GM12878 (cell line): ENCODE measurements around the gene MSLN. TPM values are rescaled to one million over a fixed set of nuclear protein-coding genes. Genes with fewer than 3 reads are reported as not detected.

ENCODE experiments used
- ATAC-seq: fragments of 200-7000 bp; cut with Tn5 transposase; 3 replicates; pipeline ENCODE4 v1.9.1; 2020; ENCODE audit warnings: mild to moderate bottlenecking, moderate library complexity
- BruUV-seq: library from RNA; stranded (reverse); fragments of 400-500 nt; replicated peaks from 2 replicates; lab custom pipeline; 2021; lab: Mats Ljungman, UMichigan
- CTCF ChIA-PET: fragments of 300-600 bp; sonication (Branson Sonifier 250); formaldehyde crosslinking; extraction: SDS; loops from one replicate; lab custom pipeline; 2021; ENCODE audit warnings: inconsistent platforms; lab: Yijun Ruan, JAX
- POLR2A ChIA-PET: fragments of 350-600 bp; formaldehyde crosslinking; extraction: SDS; loops from one replicate; lab custom pipeline; 2021; ENCODE audit warnings: inconsistent platforms; lab: Charles Lee
- RAD21 ChIA-PET: fragments of 300-600 bp; sonication (Branson Sonifier 250); formaldehyde crosslinking; loops from one replicate; lab custom pipeline; 2023; ENCODE audit warnings: antibody characterized with exemption; ENCODE audit not compliant: unreplicated experiment; lab: Charles Lee
- SMC1A ChIA-PET: fragments of 300-600 bp; sonication (Branson Sonifier 250); formaldehyde crosslinking; loops from one replicate; lab custom pipeline; 2023; ENCODE audit not compliant: unreplicated experiment, uncharacterized antibody; lab: Charles Lee
- DNase-seq: peaks from one replicate; pipeline ENCODE4 v3.0.0-alpha.2; 2011; ENCODE audit warnings: low read depth, low spot score
- FAIRE-seq: peaks from 3 replicates; lab custom pipeline; 2011; peaks lifted over from hg19 to GRCh38; lab: Jason Lieb, UNC
- H2AFZ ChIP-seq: 2 replicates; pipeline ENCODE4 v1.6.0; 2011; ENCODE audit warnings: low read depth, low read length, control low read depth; ENCODE audit not compliant: control insufficient read depth
- H3K27ac ChIP-seq: 2 replicates; pipeline ENCODE4 v1.5.1; 2011; ENCODE audit warnings: control low read depth; ENCODE audit not compliant: control insufficient read depth, insufficient read depth
- H3K27me3 ChIP-seq, 2 experiments: replicated peaks in 1 of 2; 2 replicates each; pipeline versions ENCODE4 v1.6.0 to v1.6.1; 2011; ENCODE audit warnings: low read length in 1 of 2; ENCODE audit not compliant: control insufficient read depth in 2 of 2, insufficient read depth in 2 of 2
- H3K36me3 ChIP-seq, 2 experiments: 2 replicates each; pipeline ENCODE4 v1.5.1; 2011; ENCODE audit warnings: low read length in 1 of 2; ENCODE audit not compliant: control insufficient read depth in 2 of 2, insufficient read depth in 2 of 2
- H3K4me1 ChIP-seq: 2 replicates; pipeline ENCODE4 v1.6.1; 2011; ENCODE audit warnings: mild to moderate bottlenecking, low read length, moderate library complexity, mixed read lengths; ENCODE audit not compliant: control insufficient read depth, insufficient read depth
- H3K4me2 ChIP-seq: 2 replicates; pipeline ENCODE4 v1.6.0; 2011; ENCODE audit warnings: control low read depth; ENCODE audit not compliant: control insufficient read depth, insufficient read depth
- H3K4me3 ChIP-seq: fragments of 200-600 bp; sonication (generic); 2 replicates; pipeline ENCODE4 v1.5.1; 2016
- H3K79me2 ChIP-seq: 2 replicates; pipeline ENCODE4 v1.6.0; 2011; ENCODE audit warnings: low read length; ENCODE audit not compliant: control insufficient read depth, insufficient read depth
- H3K9ac ChIP-seq: 2 replicates; pipeline ENCODE4 v1.8.0; 2011; ENCODE audit warnings: low read length, control low read depth, mixed read lengths; ENCODE audit not compliant: control insufficient read depth, insufficient read depth
- H3K9me3 ChIP-seq: replicated peaks from 3 replicates; pipeline ENCODE4 v1.5.1; 2011; ENCODE audit warnings: mild to moderate bottlenecking, low read length; ENCODE audit not compliant: control insufficient read depth, insufficient read depth
- H4K20me1 ChIP-seq: 2 replicates; pipeline ENCODE4 v1.6.0; 2011; ENCODE audit not compliant: control insufficient read depth, insufficient read depth
- EP300 ChIP-seq, 2 experiments: fragments of 150-350 bp in 1 of 2; IDR thresholded peaks; 2 replicates each; pipeline ENCODE4 v1.6.1; 2011 to 2012; ENCODE audit warnings: low read depth in 2 of 2, low read length in 2 of 2, borderline replicate concordance in 1 of 2, improper control_type of control experiment in 1 of 2, inconsistent platforms in 1 of 2; ENCODE audit not compliant: control insufficient read depth in 1 of 2
- FOS ChIP-seq: IDR thresholded peaks from 3 replicates; pipeline ENCODE4 v1.6.1; 2011; ENCODE audit warnings: borderline replicate concordance; ENCODE audit not compliant: insufficient read length; ENCODE audit errors: extremely low read depth
- MAX ChIP-seq: IDR thresholded peaks from 2 replicates; pipeline ENCODE4 v1.6.1; 2012; ENCODE audit warnings: low read depth, low read length, improper control_type of control experiment
- NFYB ChIP-seq: IDR thresholded peaks from 2 replicates; pipeline ENCODE4 v1.6.1; 2011; ENCODE audit warnings: low read depth, mild to moderate bottlenecking, low read length, improper control_type of control experiment, moderate library complexity; ENCODE audit not compliant: insufficient read depth
- NR2F1 ChIP-seq: fragments of 450-650 bp; conservative IDR thresholded peaks from 2 replicates; pipeline ENCODE4 v1.6.1; 2017; ENCODE audit warnings: mild to moderate bottlenecking
- REST ChIP-seq: IDR thresholded peaks from 2 replicates; pipeline ENCODE4 v1.6.1; 2012; ENCODE audit warnings: mild to moderate bottlenecking, low read depth, low read length
- SKIL ChIP-seq: fragments of 450-650 bp; IDR thresholded peaks from 2 replicates; pipeline ENCODE4 v1.6.1; 2017; ENCODE audit warnings: mild to moderate bottlenecking, low read depth, inconsistent platforms; ENCODE audit not compliant: poor library complexity, severe bottlenecking
- TBL1XR1 ChIP-seq: IDR thresholded peaks from 2 replicates; pipeline ENCODE4 v1.6.1; 2012; ENCODE audit warnings: low read depth, low read length, improper control_type of control experiment
- ZNF217 ChIP-seq: fragments of 450-650 bp; IDR thresholded peaks from 2 replicates; pipeline ENCODE4 v1.6.1; 2017; ENCODE audit warnings: antibody characterized with exemption, mild to moderate bottlenecking
- ZNF24 ChIP-seq: fragments of 450-650 bp; IDR thresholded peaks from 2 replicates; pipeline ENCODE4 v1.6.1; 2017; ENCODE audit warnings: antibody characterized with exemption, mild to moderate bottlenecking
- WGBS: methylation state at CpG from one replicate; pipeline ENCODE4 v1.1.6; 2016; ENCODE audit warnings: low lambda C conversion rate; ENCODE audit not compliant: insufficient replicate concordance, insufficient coverage; ENCODE audit errors: missing lambda C conversion rate; 5-methylcytosine and 5-hydroxymethylcytosine counted together
- in situ Hi-C: fragments of 300-500 bp; cut with MboI; formaldehyde crosslinking; loops from 9 replicates; pipeline ENCODE4 v1.14.3; 2018; ENCODE audit warnings: mixed read lengths
- intact Hi-C: fragments of 100-400 bp; cut with micrococcal nuclease; formaldehyde crosslinking; loops from one replicate; pipeline ENCODE4 v1.14.2; 2022; ENCODE audit not compliant: unreplicated experiment
- polyA plus RNA-seq, 11 experiments: library from polyadenylated mRNA; depleted of rRNA in 4 of 11; unstranded in 6 of 11; stranded (reverse) in 5 of 11; fragments of >200 nt; fragmentation: Nextera tagmentation in 4 of 11; fragmentation: Illumina TruSeq in 1 of 11; extraction: Ambion mirVana in 4 of 11; extraction: Trizol in 1 of 11; gene quantifications; 1 replicate in 1 of 11; 2 replicates in 10 of 11; pipeline versions ENCODE4 v1.2.1 to v1.2.3, GENCODE V29; 2011 to 2016; ENCODE audit warnings: inconsistent platforms in 2 of 11, missing spikeins in 2 of 11, low read depth in 1 of 11
- total RNA-seq, 4 experiments: library from RNA; depleted of rRNA in 3 of 4; stranded (reverse); fragments of >200 nt in 3 of 4; fragmentation: Illumina TruSeq in 1 of 4; extraction: Trizol in 1 of 4; gene quantifications; 2 replicates each; pipeline versions ENCODE4 v1.2.1 to v1.2.3, GENCODE V29; 2013 to 2021

MSLN gene
- total and polyA plus RNA-seq, 10 of the 15 experiments (the other 5 are each of a cell fraction or from before 2014, with no cell fraction given): 0.08 TPM; not detected in 9

- Histone ChIP-seq H3K9ac (no peak overlapping the region), H3K27me3 (no peaks in the 10 kb centered on the region), H3K4me2 (peak overlapping the region; percentile 79; the same call in 1 of the 2 replicates), H2AFZ (no peak overlapping the region), H3K36me3 (no peaks in the 10 kb centered on the region; a peak in 2 of 4 replicates), H3K27ac (no peak overlapping the region), H4K20me1 (no peaks in the 10 kb centered on the region), H3K9me3 (no peaks in the 10 kb centered on the region), H3K79me2 (no peaks in the 10 kb centered on the region; the same call in none of the 2 replicates), H3K4me1 (peaks cover 13% of the 10 kb centered on the region), H3K4me3 (no peak overlapping the region)
- intact Hi-C loops: no loop called here
- FAIRE-seq: no peak
- SMC1A ChIA-PET: interaction anchor here (1.7 kb wide), 2 partner anchors 11 to 13 kb away, joined by 3 to 5 read pairs; partner anchors contain the start of gene METRN
- ATAC-seq: no peak
- no peak for DNase-seq
- in situ Hi-C loops: no loop called here
- WGBS: 71% methylated on average over 23 of the region's 23 CpGs
- RAD21 ChIA-PET: interaction anchor here (2.3 kb wide), 1 partner anchor 14 kb away, joined by 6 read pairs; no protein-coding TSS in a partner anchor
- POLR2A ChIA-PET: interaction anchor here (6.3 kb wide), 1 partner anchor 12 kb away, joined by 60 read pairs; the partner anchor contains the start of gene CIAO3
- BruUV-seq: no TSS peak
- CTCF ChIA-PET: interaction anchor here (1.7 kb wide), 1 partner anchor 13 kb away, joined by 5 read pairs; no protein-coding TSS in a partner anchor
- no peak for TF ChIP-seq SKIL
- no peak for TF ChIP-seq MAX
- no peak for TF ChIP-seq TBL1XR1
- no peak for TF ChIP-seq EP300 (IDR thresholded peaks at IDR 0.05; ENCODE audit: borderline replicate concordance in 1 of 2, control insufficient read depth in 1 of 2, low read depth in 2 of 2, low read length in 2 of 2)
- no peak for TF ChIP-seq REST
- TF ChIP-seq NFYB: no peak
- no peak for TF ChIP-seq FOS
- no peak for TF ChIP-seq ZNF217
- TF ChIP-seq NR2F1: no peak
- no peak for TF ChIP-seq ZNF24
Observed at GRCh38 chr16:725463-726187, 34.9 kb upstream of the MSLN start.
